T-cell (primary cell): ENCODE data around the gene ZC3HAV1L. TPM values are rescaled to one million over a fixed set of nuclear protein-coding genes. Genes with fewer than 3 reads are reported as not detected.
A peak's percentile ranks its signal among the peaks of the same experiment; 100 is the strongest.
"Not testable (repeated sequence)": the region's sequence is repeated elsewhere in the genome, so short reads cannot be mapped to it uniquely, and the experiment has no call there.

ENCODE experiments used
- ATAC-seq, 4 experiments: fragments of 200-7000 bp in 3 of 4; fragments of 150-1000 bp in 1 of 4; cut with Tn5 transposase; replicated peaks in 1 of 4; 1 replicate in 3 of 4; 2 replicates in 1 of 4; pipeline ENCODE4 v1.10.0; 2021; ENCODE audit warnings: moderate library complexity in 3 of 4, mild to moderate bottlenecking in 2 of 4, moderate number of reproducible peaks in 1 of 4
- CTCF ChIA-PET, 2 donors: fragments of 300-600 bp; sonication (Branson Sonifier 250); formaldehyde crosslinking; loops; one replicate each; lab custom pipeline; 2022; ENCODE audit warnings: antibody characterized with exemption in 2 of 2; lab: Charles Lee
- POLR2A ChIA-PET, 2 donors: fragments of 300-600 bp; sonication (Branson Sonifier 250); formaldehyde crosslinking; loops; one replicate each; lab custom pipeline; 2022; ENCODE audit warnings: antibody characterized with exemption in 2 of 2; lab: Charles Lee
- DNase-seq, 35 experiments: peaks; one replicate each; pipeline versions ENCODE4 v3.0.0 to v3.0.0-alpha.2; 2013 to 2023
- H3K27ac ChIP-seq: one replicate; pipeline ENCODE4 v1.5.1; 2013; ENCODE audit warnings: low read length
- H3K27me3 ChIP-seq, 2 experiments: replicated peaks in 1 of 2; 1 replicate in 1 of 2; 2 replicates in 1 of 2; pipeline versions ENCODE4 v1.6.1 to v1.7.0; 2013; ENCODE audit warnings: low read length in 1 of 2, mixed read lengths in 1 of 2; ENCODE audit not compliant: control insufficient read depth in 2 of 2, insufficient read depth in 2 of 2; ENCODE audit errors: extremely low read depth in 1 of 2
- H3K36me3 ChIP-seq, 2 donors: 1 replicate in 1 of 2; 2 replicates in 1 of 2; pipeline versions ENCODE4 v1.6.1 to v1.7.0; 2013; ENCODE audit warnings: low read length in 1 of 2; ENCODE audit not compliant: control insufficient read depth in 2 of 2, insufficient read depth in 1 of 2; ENCODE audit errors: extremely low read depth in 1 of 2
- H3K4me1 ChIP-seq, 2 experiments: 1 replicate in 1 of 2; 2 replicates in 1 of 2; pipeline versions ENCODE4 v1.6.1 to v1.7.0; 2013; ENCODE audit warnings: low read length in 2 of 2, mixed read lengths in 1 of 2; ENCODE audit not compliant: insufficient read depth in 2 of 2, control insufficient read depth in 1 of 2; ENCODE audit errors: extremely low read depth in 1 of 2
- H3K4me3 ChIP-seq, 2 donors: 1 replicate in 1 of 2; 2 replicates in 1 of 2; pipeline versions ENCODE4 v1.5.1 to v1.7.0; 2013; ENCODE audit warnings: mild to moderate bottlenecking in 2 of 2, low read length in 1 of 2, moderate library complexity in 1 of 2; ENCODE audit not compliant: control insufficient read depth in 1 of 2; ENCODE audit errors: extremely low read depth in 1 of 2
- H3K9me3 ChIP-seq: 2 replicates; pipeline ENCODE4 v1.7.0; 2013
- H3K27ac Mint-ChIP-seq, 2 donors: one replicate each; pipeline ENCODE4 v1.8.0; 2020 to 2021; ENCODE audit warnings: mild to moderate bottlenecking in 2 of 2, mixed read lengths in 2 of 2
- H3K27me3 Mint-ChIP-seq, 2 donors: one replicate each; pipeline ENCODE4 v1.8.0; 2021 to 2022; ENCODE audit warnings: mixed read lengths in 2 of 2
- H3K36me3 Mint-ChIP-seq: one replicate; pipeline ENCODE4 v1.8.0; 2021; ENCODE audit warnings: mixed read lengths
- H3K4me1 Mint-ChIP-seq, 3 donors: one replicate each; pipeline ENCODE4 v1.8.0; 2020 to 2022; ENCODE audit warnings: mixed read lengths in 3 of 3, mild to moderate bottlenecking in 1 of 3
- H3K4me3 Mint-ChIP-seq, 3 donors: one replicate each; pipeline ENCODE4 v1.8.0; 2020 to 2022; ENCODE audit warnings: mild to moderate bottlenecking in 3 of 3, mixed read lengths in 3 of 3, moderate library complexity in 3 of 3
- H3K9me3 Mint-ChIP-seq, 3 donors: one replicate each; pipeline ENCODE4 v1.8.0; 2020 to 2022; ENCODE audit warnings: mixed read lengths in 3 of 3
- WGBS: methylation state at CpG from one replicate; pipeline ENCODE4 v1.1.5; 2013; ENCODE audit warnings: missing lambda C conversion rate; ENCODE audit not compliant: insufficient coverage; 5-methylcytosine and 5-hydroxymethylcytosine counted together
- total RNA-seq, 35 experiments: library from RNA in 6 of 35; stranded (reverse) in 6 of 35; fragments of 120-200 nt in 1 of 35; gene quantifications; one replicate each; pipeline versions ENCODE4 v1.2.1 to v1.2.4 and lab custom pipeline; 2013 to 2026

The ZC3HAV1L gene
- total RNA-seq, 5 donors from 2014 or later (not counting 1 experiment from before 2014, with no cell fraction given), result 1.2 to 7.6 (median 5.1) TPM

DNA sequence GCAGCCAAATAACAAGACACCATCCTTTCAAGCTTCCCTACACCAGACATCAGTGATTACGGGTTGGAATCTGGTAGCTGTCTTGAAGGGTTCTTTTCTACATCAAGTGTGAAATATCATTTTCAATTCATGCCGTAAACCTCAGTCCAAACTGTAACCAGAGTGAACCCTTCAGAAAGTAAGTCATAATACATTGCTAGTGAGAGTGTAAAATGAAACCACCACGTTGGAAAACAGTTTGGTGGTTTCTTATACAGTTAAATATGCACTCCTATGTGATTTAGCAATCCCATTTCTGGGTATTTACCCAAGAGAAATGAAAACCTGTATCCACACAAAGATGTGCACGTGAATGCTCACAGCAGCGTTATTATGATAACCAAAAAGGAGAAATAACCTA, 25.6 kb upstream of the ZC3HAV1L start:
- Mint-ChIP-seq H3K4me3 (no peak overlapping the region), H3K9me3 (no peaks in the 10 kb centered on the region)
- no peak for DNase-seq

DNA sequence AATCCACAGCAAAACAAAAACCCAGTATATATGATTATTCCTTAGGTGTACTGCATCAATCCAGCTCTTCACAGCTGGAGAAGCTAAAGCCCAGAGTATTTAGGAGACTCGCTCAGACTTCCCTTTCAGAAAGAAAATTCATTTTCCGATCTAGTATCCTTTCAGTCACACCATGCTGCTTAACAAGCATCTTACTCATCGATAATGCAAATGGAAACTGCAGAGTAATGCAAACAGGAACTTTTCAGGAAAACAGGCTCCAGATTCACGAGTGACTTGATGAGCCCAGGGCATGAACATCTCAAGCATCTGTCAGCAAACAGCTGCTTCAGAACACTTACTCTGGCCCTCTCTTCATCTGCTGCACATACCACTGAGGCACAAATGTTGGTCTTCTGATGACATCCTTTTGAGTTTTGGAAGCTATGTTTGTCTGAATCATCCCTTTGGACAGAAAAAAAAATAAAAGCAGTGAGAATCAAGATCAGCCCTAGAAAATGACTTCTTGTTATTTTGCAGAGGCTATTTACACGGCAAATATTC, 24.9 kb upstream of the ZC3HAV1L start:
- peak overlapping the region; percentile 50 to 65 for H3K27ac Mint-ChIP-seq
- no peaks in the 10 kb centered on the region for H3K9me3 Mint-ChIP-seq
- peaks cover 57 to 72% (median 64%) of the 10 kb centered on the region in 3 donors for H3K4me1 Mint-ChIP-seq
- H3K9me3 ChIP-seq, result no peaks in the 10 kb centered on the region
- peak overlapping the region; percentile 0 for H3K27ac ChIP-seq
- ChIA-PET POLR2A (interaction anchor here (0.5 to 1.8 kb wide), 8 partner anchors 8 to 90 kb away, joined by 3 to 10 read pairs (median 6); no protein-coding TSS in a partner anchor), CTCF (interaction anchor here (0.7 to 2.6 kb wide), 8 partner anchors 10 to 174 kb away, joined by 3 to 23 read pairs (median 4); no protein-coding TSS in a partner anchor)
- H3K4me3 ChIP-seq, result no peak overlapping the region
- peaks cover 69% of the 10 kb centered on the region for H3K36me3 Mint-ChIP-seq
- H3K27me3 Mint-ChIP-seq, result no peaks in the 10 kb centered on the region
- H3K27me3 ChIP-seq, result no peaks in the 10 kb centered on the region
- H3K4me1 ChIP-seq, result peaks cover 9 to 11% of the 10 kb centered on the region in 2 experiments
- H3K4me3 Mint-ChIP-seq, result peak overlapping the region in 1 of 3 donors; percentile 27
- H3K36me3 ChIP-seq, result peaks cover 15 to 90% of the 10 kb centered on the region in 2 donors
- WGBS, result 74% methylated on average over 3 of the region's 5 CpGs
- DNase-seq (no peak), ATAC-seq (no peak)

More for the DNA sequence above, 25.6 kb upstream of the ZC3HAV1L start:
- WGBS, result no CpG with 5 or more reads among the region's 5 CpGs
- Histone ChIP-seq H3K27ac (peak overlapping the region; percentile 0), H3K4me1 (peaks cover 9 to 11% of the 10 kb centered on the region in 2 experiments), H3K9me3 (no peaks in the 10 kb centered on the region), H3K4me3 (no peak overlapping the region), H3K27me3 (no peaks in the 10 kb centered on the region), H3K36me3 (peaks cover 19 to 90% of the 10 kb centered on the region in 2 donors)
- ATAC-seq, result no peak
- ChIA-PET POLR2A (interaction anchor here (0.5 to 1.8 kb wide), 3 partner anchors 10 to 21 kb away, joined by 4 to 9 read pairs (median 8); no protein-coding TSS in a partner anchor), CTCF (interaction anchor here (1.0 to 2.6 kb wide), 3 partner anchors 14 to 24 kb away, joined by 3 to 23 read pairs (median 3); no protein-coding TSS in a partner anchor)
- H3K27ac Mint-ChIP-seq, result peak overlapping the region; percentile 50 to 65
- no peaks in the 10 kb centered on the region for H3K27me3 Mint-ChIP-seq
- H3K36me3 Mint-ChIP-seq, result peaks cover 71% of the 10 kb centered on the region
- peaks cover 64 to 74% (median 66%) of the 10 kb centered on the region in 3 donors for H3K4me1 Mint-ChIP-seq

- Histone ChIP-seq H3K27ac (peak overlapping the region; percentile 8), H3K27me3 (no peaks in the 10 kb centered on the region), H3K4me3 (no peak overlapping the region), H3K36me3 (peaks cover 14 to 90% of the 10 kb centered on the region in 2 donors), H3K9me3 (no peaks in the 10 kb centered on the region), H3K4me1 (peaks cover 9 to 11% of the 10 kb centered on the region in 2 experiments)
- no peak for ATAC-seq
- Mint-ChIP-seq H3K4me1 (peaks cover 49 to 65% (median 57%) of the 10 kb centered on the region in 3 donors), H3K27ac (peak overlapping the region; percentile 50 to 65), H3K9me3 (no peaks in the 10 kb centered on the region), H3K36me3 (peaks cover 65% of the 10 kb centered on the region), H3K27me3 (no peaks in the 10 kb centered on the region), H3K4me3 (peak overlapping the region in 1 of 3 donors; percentile 27)
- ChIA-PET POLR2A (interaction anchor here (0.6 to 1.8 kb wide), 8 partner anchors 9 to 89 kb away, joined by 3 to 10 read pairs (median 5); no protein-coding TSS in a partner anchor), CTCF (interaction anchor here (0.5 to 2.6 kb wide), 9 partner anchors 11 to 173 kb away, joined by 3 to 23 read pairs (median 4); no protein-coding TSS in a partner anchor)
- WGBS, result no CpG with 5 or more reads among the region's 1 CpG
- no peak for DNase-seq
Measured at GRCh38 chr7:139059905-139060304, 24.1 kb upstream of the ZC3HAV1L start.

- Mint-ChIP-seq H3K4me1 (peaks cover 40 to 58% (median 47%) of the 10 kb centered on the region in 3 donors), H3K4me3 (no peak overlapping the region), H3K27me3 (no peaks in the 10 kb centered on the region), H3K36me3 (peaks cover 63% of the 10 kb centered on the region), H3K27ac (peak overlapping the region in 1 of 2 donors; percentile 64), H3K9me3 (no peaks in the 10 kb centered on the region)
- ChIA-PET CTCF (interaction anchor here (0.5 to 2.6 kb wide), 5 partner anchors 16 to 42 kb away, joined by 3 to 23 read pairs (median 3); no protein-coding TSS in a partner anchor), POLR2A (interaction anchor here (0.6 to 1.7 kb wide), 4 partner anchors 16 to 72 kb away, joined by 3 to 6 read pairs (median 4); no protein-coding TSS in a partner anchor)
- DNase-seq (no peak), ATAC-seq (no peak)
- 60% methylated on average over 3 of the region's 5 CpGs for WGBS
- Histone ChIP-seq H3K27me3 (no peaks in the 10 kb centered on the region), H3K27ac (no peak overlapping the region), H3K4me3 (no peak overlapping the region), H3K9me3 (no peaks in the 10 kb centered on the region), H3K36me3 (peaks cover 16 to 90% of the 10 kb centered on the region in 2 donors), H3K4me1 (peaks cover 3 to 9% of the 10 kb centered on the region in 2 experiments)
Measured at GRCh38 chr7:139058943-139059342, 23.1 kb upstream of the ZC3HAV1L start.

- H3K4me1 ChIP-seq, result peaks cover 0 to 6% of the 10 kb centered on the region in 2 experiments
- no peak overlapping the region for H3K27ac ChIP-seq
- peaks cover 26 to 94% of the 10 kb centered on the region in 2 donors for H3K36me3 ChIP-seq
- 100% methylated on average over 1 of the region's 1 CpG for WGBS
- ChIA-PET CTCF (interaction anchor here (0.7 to 1.3 kb wide), 3 partner anchors 20 to 355 kb away, joined by 3 read pairs; no protein-coding TSS in a partner anchor), POLR2A (interaction anchor here in 1 of 2 donors (1.0 kb wide), 1 partner anchor 11 kb away, joined by 3 read pairs; no protein-coding TSS in a partner anchor)
- H3K9me3 Mint-ChIP-seq, result no peaks in the 10 kb centered on the region
- no peak overlapping the region for H3K4me3 Mint-ChIP-seq
- H3K4me1 Mint-ChIP-seq, result peaks cover 8 to 32% (median 29%) of the 10 kb centered on the region in 3 donors
- H3K27me3 Mint-ChIP-seq, result no peaks in the 10 kb centered on the region
- H3K27me3 ChIP-seq, result no peaks in the 10 kb centered on the region
- ATAC-seq, result no peak
- DNase-seq, result no peak
- H3K9me3 ChIP-seq, result no peaks in the 10 kb centered on the region
- peaks cover 60% of the 10 kb centered on the region for H3K36me3 Mint-ChIP-seq
- peak overlapping the region in 1 of 2 donors; percentile 49 for H3K27ac Mint-ChIP-seq
- H3K4me3 ChIP-seq, result no peak overlapping the region
Measured at GRCh38 chr7:139055674-139056073, 19.8 kb upstream of the ZC3HAV1L start.

- Mint-ChIP-seq H3K27ac (peak overlapping the region; percentile 25 to 49), H3K36me3 (peaks cover 61% of the 10 kb centered on the region), H3K4me1 (peaks cover 4 to 26% (median 25%) of the 10 kb centered on the region in 3 donors)
- H3K36me3 ChIP-seq, result peaks cover 30 to 95% of the 10 kb centered on the region in 2 donors
- POLR2A ChIA-PET, result interaction anchor here (0.8 to 1.0 kb wide), 2 partner anchors 12 to 13 kb away, joined by 3 to 4 read pairs; no protein-coding TSS in a partner anchor
- H3K4me3 ChIP-seq, DNase-seq, ATAC-seq, H3K4me3 Mint-ChIP-seq, H3K9me3 Mint-ChIP-seq, H3K4me1 ChIP-seq, H3K27me3 ChIP-seq, H3K27me3 Mint-ChIP-seq, H3K27ac ChIP-seq, H3K9me3 ChIP-seq: not testable (repeated sequence)
- CTCF ChIA-PET, result interaction anchor here in 1 of 2 donors (1.3 kb wide), 1 partner anchor 21 kb away, joined by 3 read pairs; no protein-coding TSS in a partner anchor
- 96% methylated on average over 14 of the region's 14 CpGs for WGBS
Measured at GRCh38 chr7:139054656-139055055, 18.8 kb upstream of the ZC3HAV1L start.
